ENCODE results near the gene PDCD4.

PDCD4 gene

GRCh38 chr10:110841767-110842267 lies 29.9 kb upstream of the PDCD4 start:
- DNase-seq (ENCODE audit: low spot score): no peak

GRCh38 chr10:110842326-110842904 lies 29.3 kb upstream of the PDCD4 start:
- no peak for DNase-seq (ENCODE audit: low spot score)

DNA sequence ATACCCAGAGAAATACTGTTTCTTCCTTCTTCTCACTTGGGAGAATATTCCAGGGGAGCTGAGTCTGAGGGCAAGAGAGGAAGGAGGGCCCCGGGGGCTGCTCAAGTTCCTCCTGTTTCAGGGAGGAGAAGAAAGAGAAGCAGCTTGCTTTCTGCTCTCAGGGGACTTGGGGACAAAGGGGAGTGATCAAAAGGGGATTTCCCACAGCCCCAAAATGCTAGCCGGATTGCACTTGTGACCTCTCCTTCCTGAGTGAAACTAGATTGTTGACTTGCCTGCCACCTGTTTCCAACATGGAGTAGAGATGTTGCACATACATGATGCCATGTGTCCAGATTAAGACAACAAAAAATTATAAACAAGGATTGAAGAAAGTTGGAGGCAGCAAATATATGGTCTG lies 28.7 kb upstream of the PDCD4 start:
- no peak for DNase-seq (ENCODE audit: low spot score)

- DNase-seq (ENCODE audit: low spot score): no peak
Observed at GRCh38 chr10:110843796-110844616, 27.7 kb upstream of the PDCD4 start.

DNA sequence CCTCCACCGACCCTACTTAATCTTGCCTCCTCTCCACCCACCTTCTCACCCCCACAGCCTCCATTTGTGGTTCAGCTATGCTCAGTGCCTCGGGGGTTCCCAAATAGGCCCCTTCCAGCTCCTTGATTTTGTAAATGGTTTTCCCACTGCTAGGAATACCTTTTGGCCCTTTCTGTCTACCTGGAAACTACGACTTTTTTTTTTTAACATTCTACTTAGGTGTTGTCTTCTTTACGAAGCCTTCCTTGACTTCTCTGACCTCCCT lies 27.2 kb upstream of the PDCD4 start:
- DNase-seq (ENCODE audit: low spot score): no peak

DNA sequence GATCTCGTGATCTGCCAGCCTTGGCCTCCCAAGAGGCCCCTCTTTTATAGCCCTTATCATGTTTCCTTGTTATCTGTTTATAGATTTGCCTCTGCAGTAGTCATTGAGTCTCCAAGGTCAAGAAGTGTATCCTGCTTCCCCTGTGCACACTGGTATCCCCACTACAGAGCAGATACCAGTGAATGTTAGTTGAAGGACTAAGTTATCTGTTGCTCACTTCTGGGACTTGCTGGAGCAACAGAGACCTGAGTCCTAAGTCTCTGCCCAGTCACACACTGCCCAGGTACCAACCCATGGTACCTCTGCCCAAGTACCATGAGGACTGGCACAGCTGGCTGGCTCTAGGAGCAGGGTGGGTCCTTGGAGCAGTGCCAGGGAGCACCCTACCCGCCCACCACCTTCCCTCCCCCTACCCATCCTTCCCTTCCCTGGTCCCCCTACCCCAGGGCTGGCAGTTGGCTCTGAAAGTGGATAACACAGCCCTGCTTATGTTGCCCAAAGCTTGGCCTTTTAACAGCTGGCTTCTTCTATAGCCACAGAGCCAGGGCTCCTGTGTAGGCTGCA lies 26.5 kb upstream of the PDCD4 start:
- DNase-seq (ENCODE audit: low spot score): no peak

DNA sequence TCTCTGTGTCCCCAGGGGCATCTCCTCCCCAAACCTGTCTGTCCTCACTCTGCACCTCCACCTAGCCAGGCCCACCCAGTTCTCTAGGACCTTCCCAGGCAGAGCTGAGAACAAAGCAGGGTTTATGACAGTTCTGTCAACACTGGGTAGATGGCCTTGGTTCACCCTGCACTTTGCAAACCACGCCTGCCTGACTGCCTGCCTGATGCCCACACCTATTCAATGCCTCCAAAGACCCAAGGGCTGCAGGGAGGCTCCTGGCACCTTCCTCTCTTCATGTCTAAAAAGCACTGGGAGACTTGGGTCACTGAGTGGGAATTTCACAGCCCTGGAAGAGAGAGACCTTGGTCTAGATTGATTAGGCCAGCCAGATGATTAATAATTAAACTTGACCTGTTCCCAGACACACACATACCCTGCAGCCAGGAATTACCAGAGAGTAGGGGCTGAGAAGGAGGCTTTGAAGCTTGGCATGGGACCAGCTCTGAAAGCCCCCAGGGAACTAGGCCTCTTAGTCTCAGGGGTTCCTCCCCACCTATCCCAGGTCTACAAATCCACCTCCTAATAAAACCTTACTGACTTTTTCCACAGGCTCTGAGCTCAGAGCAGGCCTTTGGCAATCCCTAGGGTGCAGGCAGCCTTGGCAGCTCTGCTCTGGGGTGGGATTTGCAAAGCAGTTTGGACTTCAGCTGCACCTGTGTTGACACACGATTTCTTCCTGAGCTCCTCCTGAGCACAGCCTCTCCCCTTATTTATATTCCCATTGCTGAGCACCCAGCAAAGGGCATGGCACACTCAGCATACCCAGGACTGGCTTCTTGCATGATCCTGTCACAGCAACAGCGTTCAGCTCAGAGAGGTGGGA lies 25.7 kb upstream of the PDCD4 start:
- no peak for DNase-seq (ENCODE audit: low spot score)

DNA sequence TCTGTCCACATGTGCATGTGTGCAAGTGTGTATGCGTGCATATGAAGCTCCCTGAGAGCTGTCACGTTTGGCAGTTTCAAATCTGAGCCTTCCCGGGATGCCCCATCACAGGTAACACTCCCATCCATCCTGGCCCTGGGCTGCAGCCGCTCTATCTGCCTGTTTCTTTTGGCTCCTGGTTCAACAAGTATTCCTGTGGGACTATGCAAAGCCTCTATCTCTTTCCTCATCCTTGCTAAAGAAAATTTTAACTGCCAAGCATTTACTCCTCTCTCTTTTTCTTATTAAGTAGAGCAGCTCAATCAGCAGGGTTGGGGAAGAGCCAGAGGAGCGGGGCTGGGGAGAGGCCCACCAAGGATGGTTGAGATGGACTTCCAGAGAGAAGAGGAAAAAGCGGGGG lies 24.4 kb upstream of the PDCD4 start:
- no peak for DNase-seq (ENCODE audit: low spot score)

DNA sequence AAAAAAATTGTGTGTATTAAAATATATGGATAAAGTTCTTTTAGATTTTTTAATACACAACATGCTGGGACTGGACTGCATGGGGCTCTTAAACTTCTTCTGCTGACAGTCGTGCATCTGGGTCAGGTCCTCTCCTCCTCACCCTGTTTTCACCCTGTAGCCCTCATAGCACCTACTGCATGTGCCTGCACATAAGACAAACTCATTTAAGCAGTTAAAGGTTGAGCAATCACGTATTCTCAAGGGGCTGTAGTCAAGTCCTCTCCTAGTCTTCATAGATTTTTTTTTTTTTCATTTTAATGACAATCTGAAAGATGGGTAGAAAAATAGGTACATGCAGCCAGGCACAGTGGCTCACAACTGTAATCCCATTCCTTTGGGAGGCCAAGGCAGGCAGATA lies 23.6 kb upstream of the PDCD4 start:
- no peak for DNase-seq (ENCODE audit: low spot score)

GRCh38 chr10:110850099-110850498 lies 21.6 kb upstream of the PDCD4 start:
- no peak for DNase-seq (ENCODE audit: low spot score)

- no peak for DNase-seq (ENCODE audit: low spot score)
Observed at GRCh38 chr10:110851020-110851612, 20.6 kb upstream of the PDCD4 start.

- DNase-seq (ENCODE audit: low spot score): no peak
Observed at GRCh38 chr10:110852255-110852896, 19.4 kb upstream of the PDCD4 start.

- no peak for DNase-seq (ENCODE audit: low spot score)
Observed at GRCh38 chr10:110852947-110853346, 18.8 kb upstream of the PDCD4 start.

- DNase-seq (ENCODE audit: low spot score): no peak
Observed at GRCh38 chr10:110853921-110854605, 17.7 kb upstream of the PDCD4 start.

GRCh38 chr10:110857265-110858171 lies 14.2 kb upstream of the PDCD4 start:
- peak; percentile 67 for DNase-seq (ENCODE audit: low spot score)

DNA sequence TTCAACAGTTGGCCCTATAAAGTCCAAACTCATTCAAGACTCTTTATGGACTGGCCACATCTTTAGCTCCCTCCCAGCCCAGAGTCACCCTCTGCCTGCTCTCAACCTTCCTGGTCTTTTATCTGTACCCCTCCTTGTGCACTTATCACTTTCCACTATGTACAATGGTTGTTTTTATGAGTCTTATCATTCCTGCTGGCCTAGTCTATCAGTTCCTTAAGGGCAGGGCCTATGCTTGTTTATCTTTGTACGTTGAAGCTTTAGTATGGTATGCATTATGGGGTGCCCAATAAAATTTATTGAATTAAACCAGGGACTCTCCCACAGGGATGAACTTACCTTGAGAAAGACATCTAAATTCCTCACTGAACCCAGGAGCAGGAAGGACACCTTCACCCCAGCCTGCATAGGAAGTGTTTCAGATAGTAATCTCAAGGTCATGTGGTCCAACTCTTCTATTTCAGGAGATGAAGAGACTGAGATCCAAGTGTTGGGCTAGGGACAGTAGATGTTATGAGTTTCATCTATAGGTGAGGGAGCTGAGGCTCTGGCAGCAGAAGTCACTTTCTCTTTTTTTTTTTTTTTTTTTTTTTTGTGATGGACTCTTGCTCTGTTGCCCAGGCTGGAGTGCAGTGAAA lies 13.3 kb upstream of the PDCD4 start:
- no peak for DNase-seq (ENCODE audit: low spot score)

GRCh38 chr10:110859206-110859972 lies 12.3 kb upstream of the PDCD4 start:
- no peak for DNase-seq (ENCODE audit: low spot score)

DNA sequence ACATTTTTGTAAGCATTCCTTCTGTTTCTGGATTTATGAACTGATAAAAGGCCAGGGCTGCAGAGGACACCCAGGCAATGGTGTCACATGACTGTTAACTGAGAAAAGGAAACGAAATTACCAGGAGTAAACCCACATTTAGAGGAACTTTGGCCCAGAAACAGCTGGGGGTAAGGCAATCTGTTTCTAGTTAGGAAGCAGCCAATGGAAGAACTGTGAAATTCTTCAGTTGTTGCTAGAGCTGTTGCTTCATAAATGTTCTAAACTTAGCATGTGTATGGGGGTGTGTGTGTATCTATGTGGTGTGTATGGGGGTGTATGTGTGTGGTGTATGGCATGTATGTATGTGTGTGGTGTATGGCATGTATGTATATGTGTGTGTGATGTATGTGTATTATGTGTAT lies 11.8 kb upstream of the PDCD4 start:
- no peak for DNase-seq (ENCODE audit: low spot score)

Measured in SK-N-DZ (cell line).